K562 (cell line): ENCODE results near the gene BAIAP2.

Source experiments
- SPI1 ChIP-seq: IDR thresholded peaks from 2 replicates; pipeline ENCODE4 v1.6.1; 2011; ENCODE audit warnings: low read depth, low read length, control low read depth, borderline replicate concordance
- ZNF445 ChIP-seq: fragments of 250-450 bp; sonication (Bioruptor Pico); IDR thresholded peaks from 2 replicates; pipeline ENCODE4 v1.4.0; 2020; ENCODE audit warnings: low read depth, mild to moderate bottlenecking, moderate library complexity
- TF ChIP-seq, protein P1 (sequence below): sonication (generic); formaldehyde crosslinking; IDR thresholded peaks from 2 replicates; pipeline ENCODE4 v1.9.0; 2022; ENCODE audit warnings: mild to moderate bottlenecking, missing genetic modification reagents
- TF ChIP-seq, protein P2 (sequence below): sonication (generic); formaldehyde crosslinking; IDR thresholded peaks from 2 replicates; pipeline ENCODE4 v1.8.0; 2022; ENCODE audit warnings: mild to moderate bottlenecking, missing genetic modification reagents

DNA sequence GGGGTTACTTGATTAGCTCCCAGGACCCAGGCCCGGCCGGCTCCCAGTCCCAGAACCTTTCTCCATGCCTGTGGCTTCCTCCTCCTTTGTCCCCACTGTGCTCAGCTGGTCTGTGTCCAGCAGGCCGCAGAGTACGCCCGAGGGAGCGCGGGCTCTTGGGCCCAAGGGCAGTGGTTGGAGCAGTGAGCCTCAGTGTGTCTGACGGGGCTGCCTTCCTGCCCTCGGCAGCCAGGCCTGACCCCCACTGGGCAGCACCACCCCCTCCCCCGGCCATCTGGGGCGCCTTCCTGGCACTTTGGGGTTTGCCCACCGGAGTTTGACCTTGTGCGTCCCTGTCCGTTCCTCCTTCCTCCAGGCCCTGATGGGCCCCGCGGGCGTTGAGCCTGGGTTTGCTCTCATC, 67.9 kb downstream of the BAIAP2 start:
- TF ChIP-seq, protein P1, sequence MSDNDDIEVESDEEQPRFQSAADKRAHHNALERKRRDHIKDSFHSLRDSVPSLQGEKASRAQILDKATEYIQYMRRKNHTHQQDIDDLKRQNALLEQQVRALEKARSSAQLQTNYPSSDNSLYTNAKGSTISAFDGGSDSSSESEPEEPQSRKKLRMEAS, result no peak
- TF ChIP-seq ZNF445 (CRISPR knock-in tag) (no peak), SPI1 (no peak)
- TF ChIP-seq, protein P2, sequence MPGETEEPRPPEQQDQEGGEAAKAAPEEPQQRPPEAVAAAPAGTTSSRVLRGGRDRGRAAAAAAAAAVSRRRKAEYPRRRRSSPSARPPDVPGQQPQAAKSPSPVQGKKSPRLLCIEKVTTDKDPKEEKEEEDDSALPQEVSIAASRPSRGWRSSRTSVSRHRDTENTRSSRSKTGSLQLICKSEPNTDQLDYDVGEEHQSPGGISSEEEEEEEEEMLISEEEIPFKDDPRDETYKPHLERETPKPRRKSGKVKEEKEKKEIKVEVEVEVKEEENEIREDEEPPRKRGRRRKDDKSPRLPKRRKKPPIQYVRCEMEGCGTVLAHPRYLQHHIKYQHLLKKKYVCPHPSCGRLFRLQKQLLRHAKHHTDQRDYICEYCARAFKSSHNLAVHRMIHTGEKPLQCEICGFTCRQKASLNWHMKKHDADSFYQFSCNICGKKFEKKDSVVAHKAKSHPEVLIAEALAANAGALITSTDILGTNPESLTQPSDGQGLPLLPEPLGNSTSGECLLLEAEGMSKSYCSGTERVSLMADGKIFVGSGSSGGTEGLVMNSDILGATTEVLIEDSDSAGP, result no peak
